ENCODE results near the gene LIN7C.
"Not testable (repeated sequence)": the region's sequence is repeated elsewhere in the genome, so short reads cannot be mapped to it uniquely, and the experiment has no call there.

LIN7C gene

DNA sequence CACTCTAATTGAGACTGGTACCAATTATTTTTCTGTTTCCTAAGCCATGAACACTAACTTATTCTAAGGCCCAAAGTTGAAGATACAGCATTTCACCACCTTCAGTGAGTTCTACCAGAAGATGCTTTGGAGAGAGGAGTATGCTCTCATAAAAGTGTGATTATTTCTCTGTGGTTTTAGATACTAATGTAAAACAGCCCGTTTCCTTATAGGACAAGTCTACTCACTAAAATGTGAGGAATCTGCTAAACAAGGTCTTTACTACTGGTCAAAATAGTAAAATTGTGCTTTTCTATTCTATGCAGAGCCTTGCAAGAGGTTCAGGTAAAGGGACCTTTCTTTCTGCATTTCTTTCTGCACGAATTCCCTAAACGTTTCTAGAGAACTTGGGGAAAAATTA is 36.4 kb downstream of the LIN7C start:
- no peak for DNase-seq (ENCODE audit: low spot score)

DNA sequence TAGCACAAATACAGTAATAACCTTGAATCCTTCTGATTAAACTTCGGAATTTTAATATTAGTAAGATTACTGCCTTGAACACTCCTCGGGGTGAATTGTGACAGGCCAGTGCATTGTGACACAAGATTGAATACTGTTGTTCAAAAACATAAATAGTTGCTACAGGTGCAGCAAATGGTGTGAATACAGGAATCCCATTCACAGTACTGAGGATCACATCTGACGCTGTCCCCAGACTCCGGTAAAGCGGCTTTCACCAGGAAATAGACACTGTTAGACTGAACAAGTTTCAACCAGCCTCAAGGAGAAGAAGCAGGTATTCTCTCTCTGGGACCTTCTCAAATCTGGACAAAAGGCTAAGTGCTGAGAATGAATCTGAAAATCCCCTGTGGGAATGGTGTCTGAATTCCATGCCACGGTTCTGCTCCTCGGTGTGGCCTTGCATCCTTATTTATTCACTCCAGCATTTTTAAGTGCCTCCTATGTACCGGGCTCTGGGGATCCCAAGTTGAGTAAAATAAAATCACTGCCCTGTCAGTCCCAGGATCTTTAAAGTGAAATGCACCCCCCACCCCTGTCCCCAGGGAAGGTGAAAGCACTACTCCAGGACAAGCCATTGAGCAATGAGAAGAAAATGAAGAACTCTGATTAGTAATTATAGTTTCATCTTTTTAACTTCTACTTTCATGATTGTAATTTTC is 37.4 kb downstream of the LIN7C start:
- DNase-seq (ENCODE audit: low spot score), result no peak

DNA sequence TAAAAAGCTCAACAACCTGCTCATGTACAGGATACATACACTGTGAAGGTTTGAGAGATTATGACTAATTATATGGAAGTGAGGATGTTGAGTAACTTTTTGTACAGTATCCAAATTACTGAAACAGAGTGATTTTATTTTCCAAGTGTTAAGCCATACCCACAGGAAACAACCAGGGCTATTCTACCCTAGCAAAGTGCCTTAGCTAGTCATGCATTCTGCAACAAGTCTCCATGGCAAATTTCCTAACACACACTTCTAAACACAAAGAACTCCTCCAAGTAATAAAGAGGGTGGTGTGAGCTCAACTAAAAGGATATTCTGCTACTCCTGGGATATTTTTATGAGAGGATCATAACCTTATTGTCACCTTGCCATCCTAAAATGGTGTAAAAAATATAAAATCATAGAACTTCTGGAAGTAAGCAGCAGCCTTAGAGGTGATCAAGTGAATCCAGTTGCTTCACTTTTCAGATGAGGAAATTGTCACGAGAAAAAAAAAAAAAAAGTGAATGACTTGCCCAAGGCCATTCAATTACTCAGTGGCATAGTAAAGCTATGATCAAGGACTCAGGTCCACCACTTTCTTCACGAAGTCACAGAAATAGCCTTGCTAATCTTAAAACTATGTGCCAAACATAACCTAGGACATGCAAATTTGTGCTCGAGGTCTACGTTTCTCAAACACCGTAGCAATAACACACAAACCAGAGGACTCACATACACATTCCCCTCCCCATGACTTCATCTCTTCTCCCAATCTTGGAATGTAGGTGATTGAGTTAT is 38.2 kb downstream of the LIN7C start:
- no peak for DNase-seq (ENCODE audit: low spot score)

DNA sequence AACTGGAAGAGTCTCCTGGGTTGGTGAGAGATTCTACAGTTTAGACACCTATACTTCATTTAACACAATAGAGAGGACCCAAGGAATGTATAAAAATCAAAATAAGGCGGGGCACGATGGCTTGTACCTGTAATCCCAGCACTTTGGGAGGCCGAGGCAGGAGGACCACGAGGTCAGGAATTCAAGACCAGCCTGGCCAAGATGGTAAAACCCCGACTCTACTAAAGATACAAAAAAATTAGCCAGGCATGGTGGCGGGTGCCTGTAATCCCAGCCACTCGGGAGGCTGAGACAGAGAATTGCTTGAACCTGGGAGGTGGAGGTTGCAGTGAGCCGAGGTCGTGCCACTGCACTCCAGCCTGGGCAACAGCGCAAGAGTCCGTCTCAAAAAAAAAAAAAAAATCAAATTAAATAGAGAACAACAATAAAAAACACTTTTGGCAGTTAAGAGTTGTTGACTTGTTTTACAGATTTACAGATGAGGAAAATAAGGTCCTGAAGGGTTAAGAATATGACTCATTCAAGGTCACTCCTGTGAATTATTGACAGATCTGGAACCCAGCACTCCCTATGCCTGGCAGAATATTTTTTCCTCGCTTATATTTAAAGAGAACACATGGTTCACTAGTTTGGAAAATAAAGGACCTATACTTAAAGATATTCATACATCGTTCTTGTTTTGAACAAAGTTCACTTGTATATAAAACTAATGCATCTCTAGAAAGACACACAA is 39.2 kb downstream of the LIN7C start:
- DNase-seq (ENCODE audit: low spot score), result no peak

DNA sequence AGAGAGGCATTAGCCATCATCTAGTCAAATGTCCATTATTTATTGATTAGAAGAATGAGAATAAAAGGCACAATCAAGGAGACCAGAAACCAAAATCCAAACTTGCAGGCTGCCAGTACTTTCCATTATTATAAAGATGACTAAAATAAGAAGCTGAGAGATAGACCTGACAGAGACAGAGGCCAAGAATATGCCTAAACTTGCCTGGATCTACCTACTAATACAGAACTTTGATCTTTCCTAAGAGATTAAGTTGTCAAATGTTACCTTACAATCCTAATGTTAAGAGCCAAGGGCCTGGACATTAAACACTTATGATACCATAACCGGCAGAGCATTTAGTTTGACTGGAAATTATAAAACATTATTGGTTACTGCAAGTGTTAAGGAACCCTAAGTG is 40.2 kb downstream of the LIN7C start:
- no peak for DNase-seq (ENCODE audit: low spot score)

DNA sequence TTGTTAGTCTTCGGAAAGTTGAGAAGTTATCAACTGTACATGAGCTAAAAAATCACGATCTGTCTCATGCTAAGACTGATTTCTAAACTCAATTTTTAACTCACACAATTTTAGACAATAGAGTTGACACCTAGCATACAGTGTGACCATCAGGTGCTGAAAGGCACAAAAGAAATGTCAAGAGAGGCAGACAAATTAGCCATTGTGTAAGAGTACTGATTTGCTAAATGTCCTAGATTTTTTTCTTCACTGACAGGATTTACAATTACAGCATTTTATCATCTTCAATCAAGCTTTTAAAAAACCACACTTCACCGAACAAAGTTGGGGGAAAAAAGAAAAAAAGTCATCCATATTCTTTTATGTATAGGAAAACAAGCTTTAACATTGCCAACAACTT is 40.9 kb downstream of the LIN7C start:
- DNase-seq (ENCODE audit: low spot score), result no peak

DNA sequence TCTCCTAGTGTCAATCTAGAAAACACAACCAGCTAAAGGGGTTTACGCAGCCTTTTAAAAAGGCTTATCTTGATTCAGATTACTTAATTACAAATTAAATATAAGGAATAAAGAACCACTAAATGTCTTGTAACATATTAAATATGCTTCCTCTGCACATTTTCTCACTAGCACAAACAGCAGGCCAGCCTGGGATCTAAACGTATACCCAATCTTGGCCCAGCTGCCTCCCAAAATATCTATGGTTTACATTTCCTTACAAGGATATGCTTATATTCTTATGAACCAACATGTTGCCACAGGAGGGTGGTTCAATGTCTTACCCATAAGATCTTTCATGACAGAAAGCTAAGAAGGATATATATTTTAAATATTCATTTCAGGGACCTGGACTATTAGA is 41.7 kb downstream of the LIN7C start:
- no peak for DNase-seq (ENCODE audit: low spot score)

DNA sequence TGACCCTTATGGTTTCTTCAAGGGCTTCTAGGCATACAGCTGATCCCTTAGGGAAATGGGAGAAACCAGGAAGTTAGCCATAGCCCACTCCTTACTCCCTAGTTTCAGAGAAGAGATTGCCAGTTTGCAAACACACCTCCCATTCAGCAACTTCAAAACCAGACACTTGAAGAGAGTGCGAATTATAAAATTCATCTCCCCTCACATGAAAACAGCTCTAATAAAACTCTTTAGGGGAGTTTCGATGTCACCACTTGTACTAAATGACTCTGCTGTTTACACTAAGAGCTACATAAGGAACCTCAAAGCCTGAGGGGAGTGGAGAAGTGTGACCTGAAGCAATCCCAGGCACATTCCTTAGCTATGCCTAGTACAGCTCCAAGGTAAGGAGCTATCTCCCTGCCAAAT is 42.3 kb downstream of the LIN7C start:
- no peak for DNase-seq (ENCODE audit: low spot score)

DNA sequence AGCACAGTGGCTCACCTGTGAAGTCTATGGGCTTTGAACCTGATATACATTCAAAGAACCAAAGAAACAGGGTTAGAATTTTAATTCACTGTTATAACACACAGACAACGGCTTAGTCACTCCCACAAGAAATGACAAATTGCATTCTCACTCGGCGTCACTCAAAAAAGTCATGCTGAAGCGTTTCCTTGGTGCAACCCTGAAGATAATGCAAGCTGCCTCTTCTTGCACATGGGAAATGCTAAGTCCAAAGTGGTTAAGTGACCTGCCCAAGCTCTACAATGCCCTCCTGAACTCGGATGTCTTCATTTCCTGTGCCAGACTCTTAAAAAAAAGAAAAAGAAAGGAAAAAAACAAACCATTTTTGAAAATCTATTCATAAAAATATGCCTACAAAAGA is 44.0 kb downstream of the LIN7C start:
- no peak for DNase-seq (ENCODE audit: low spot score)

DNA sequence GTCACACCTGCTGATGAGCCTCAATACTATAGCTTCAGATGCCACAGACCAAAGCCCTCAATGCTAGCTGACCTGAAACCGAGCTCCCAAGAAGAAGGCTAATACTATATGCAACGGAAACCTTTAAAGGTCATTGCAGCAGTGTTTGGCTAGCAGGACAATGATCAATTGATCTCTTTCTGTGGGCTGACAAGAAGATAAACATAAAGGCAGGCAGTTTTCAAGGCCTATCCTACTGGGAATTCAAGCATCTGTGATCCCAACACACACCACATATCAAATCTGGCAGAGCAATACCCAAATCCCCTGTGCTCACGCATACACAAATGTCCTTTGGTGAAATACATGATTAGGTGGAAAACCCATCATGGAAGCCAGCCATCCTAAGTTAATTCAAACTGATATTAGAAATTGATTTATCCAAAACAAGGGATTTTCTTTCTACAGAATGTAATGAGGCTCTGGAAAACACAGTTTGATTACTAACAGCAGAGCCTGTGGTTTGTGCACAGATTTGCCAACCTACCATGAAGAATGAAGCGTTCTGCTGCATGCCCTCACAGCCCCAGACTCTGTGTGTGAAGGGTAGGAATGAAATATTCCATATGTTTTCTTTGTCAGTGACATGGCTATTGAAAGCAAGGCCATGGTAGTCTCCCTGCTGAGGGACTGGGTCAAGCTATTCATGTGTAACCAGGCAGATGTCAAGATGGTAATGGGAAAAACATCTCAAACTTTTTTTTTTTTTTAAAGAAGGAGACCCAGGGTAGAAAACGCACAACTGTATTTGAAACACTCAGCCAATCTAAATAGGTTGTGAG is 46.2 kb downstream of the LIN7C start:
- no peak for DNase-seq (ENCODE audit: low spot score)

DNA sequence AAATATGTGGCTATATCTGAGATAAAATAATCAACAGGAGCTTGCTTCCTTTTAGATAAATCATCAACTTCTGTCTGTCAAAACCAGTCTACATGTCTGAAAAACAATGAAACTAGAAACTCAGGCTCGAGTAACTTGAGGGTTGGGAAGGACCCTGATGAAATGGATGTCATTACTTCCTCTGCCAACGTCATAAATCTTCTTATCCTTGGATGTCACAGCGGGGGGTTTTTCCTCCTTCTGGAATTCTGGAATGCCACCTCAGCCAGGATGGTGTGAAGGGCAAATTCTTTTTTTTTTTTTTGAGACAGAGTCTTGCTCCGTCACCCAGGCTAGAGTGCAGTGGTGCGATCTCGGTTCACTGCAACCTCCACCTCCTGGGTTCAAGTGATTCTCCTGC is 47.4 kb downstream of the LIN7C start:
- no peak for DNase-seq (ENCODE audit: low spot score)

DNA sequence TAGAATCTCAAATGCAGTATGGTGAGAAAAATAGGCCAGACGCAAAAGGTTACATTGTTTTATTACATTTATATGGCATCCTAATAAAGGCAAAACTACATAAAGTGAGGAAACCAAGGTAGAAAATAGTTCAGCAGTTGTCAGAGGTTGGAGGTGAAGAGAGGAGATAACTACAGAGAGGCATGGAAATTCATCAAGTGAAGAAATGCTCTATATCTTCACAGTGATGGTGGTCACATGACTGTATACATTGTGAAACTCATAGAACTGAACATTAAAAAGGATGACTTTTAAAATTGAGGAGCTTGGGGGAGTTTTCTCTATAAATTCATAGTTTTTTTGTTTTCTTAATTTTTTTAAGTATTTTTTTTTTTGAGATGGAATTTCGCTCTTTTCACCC is 48.4 kb downstream of the LIN7C start:
- DNase-seq (ENCODE audit: low spot score), result no peak

DNA sequence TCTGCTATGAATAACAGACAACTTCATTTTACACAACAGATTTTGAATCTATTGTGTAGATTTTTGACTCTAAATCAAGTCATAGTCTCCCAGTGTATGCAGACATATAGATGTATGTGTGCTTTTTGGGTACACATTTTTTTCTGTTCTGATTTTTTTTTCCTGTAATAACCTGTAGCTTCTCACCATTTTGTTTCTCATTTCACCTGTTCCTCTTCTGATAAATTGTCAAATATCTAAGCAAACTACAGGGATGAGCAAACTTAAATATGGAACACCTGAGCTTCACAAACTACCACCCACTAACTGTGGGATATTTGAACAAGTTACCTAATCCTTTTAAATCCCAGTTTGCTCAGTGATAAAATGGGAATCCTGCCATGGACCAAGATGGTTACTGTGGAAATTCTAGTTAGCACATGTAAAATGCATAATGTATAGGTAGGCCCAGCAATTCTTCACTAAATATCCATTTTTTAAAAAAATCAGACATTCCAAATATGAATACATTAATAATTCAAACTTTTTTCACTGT is 49.7 kb downstream of the LIN7C start:
- DNase-seq (ENCODE audit: low spot score), result no peak

DNA sequence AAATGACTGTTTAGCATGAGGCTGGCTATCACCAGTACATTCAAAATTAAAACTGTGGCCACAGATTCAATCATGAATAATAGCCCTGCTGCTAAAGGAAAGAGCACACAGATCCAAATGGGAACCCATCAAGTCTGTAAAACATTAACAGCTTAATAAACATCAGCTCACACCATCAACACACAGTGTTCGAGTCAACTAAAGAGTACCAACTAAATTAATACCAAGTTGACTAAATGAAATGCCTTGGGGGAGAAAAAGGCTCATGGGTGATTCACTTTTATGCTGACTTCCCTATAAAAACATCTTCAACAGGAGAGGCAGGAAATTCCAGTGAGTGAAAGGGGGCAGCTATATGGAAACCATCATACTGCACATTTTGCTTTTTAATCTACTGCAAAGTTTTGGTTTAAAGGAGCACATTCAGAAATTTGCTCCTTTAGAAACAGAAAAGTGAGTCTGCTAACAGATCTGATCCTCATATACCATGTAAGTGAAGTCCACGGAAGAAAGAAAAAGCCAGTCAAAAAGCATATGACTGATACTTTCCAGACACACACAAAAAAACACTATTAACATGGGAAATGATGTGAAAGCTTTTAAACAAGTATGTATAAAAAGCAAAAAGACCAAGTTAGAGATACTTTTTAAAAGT is 50.3 kb downstream of the LIN7C start:
- DNase-seq (ENCODE audit: low spot score), result no peak

DNA sequence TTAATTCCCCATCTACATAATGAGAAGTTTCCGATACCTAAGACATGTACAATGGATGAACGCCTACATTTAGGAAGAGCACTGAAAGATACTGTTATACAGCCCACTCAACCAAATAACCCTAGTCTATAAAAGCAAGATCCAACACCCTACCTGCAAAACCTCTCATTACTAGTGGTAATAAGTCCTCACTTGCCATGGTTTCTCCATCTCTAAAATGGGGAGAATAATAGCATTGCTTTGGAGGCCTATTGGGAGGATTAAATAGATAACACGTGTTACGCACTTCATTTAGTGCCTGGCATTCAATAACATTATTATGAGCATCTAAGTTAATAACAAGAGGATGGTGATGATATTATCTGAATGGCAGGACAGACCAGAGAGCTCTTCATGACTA is 50.9 kb downstream of the LIN7C start:
- no peak for DNase-seq (ENCODE audit: low spot score)

DNA sequence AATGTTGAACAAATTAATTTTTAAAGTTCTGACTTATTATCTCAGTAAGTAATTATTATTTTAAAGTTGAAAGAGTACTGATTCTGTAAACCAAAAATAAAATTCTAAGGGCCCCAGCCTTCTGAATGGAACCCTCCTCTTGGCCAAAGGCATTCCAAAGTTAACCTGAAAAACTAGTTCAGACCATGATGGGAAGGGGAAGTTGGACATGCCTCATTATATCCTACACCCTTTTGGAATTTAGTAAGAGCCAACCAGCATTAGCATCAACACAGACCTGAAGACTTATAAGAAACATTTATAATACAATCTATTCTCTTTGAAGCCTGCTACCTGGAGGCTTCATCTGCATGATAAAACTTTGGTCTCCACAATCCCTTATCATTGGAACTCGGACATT is 52.9 kb downstream of the LIN7C start:
- DNase-seq (ENCODE audit: low spot score), result no peak

DNA sequence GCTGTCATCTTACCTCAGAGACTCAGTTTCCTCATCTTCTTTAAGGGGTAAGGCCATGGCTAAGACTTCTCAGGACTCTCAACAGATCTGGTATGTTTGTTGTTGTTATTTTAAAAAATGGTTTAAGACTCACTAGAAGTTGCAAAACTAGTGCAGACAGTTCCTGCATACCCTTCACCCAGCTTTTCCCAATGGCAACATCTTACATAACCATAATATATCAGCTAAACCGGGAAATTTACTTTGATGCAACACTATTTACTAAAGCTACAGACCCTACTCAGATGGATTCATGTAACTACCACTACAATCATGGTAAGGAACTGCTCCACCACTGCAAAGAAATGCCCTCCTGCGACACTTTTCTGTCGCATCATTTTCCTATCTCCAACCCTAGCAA is 54.4 kb downstream of the LIN7C start:
- no peak for DNase-seq (ENCODE audit: low spot score)

DNA sequence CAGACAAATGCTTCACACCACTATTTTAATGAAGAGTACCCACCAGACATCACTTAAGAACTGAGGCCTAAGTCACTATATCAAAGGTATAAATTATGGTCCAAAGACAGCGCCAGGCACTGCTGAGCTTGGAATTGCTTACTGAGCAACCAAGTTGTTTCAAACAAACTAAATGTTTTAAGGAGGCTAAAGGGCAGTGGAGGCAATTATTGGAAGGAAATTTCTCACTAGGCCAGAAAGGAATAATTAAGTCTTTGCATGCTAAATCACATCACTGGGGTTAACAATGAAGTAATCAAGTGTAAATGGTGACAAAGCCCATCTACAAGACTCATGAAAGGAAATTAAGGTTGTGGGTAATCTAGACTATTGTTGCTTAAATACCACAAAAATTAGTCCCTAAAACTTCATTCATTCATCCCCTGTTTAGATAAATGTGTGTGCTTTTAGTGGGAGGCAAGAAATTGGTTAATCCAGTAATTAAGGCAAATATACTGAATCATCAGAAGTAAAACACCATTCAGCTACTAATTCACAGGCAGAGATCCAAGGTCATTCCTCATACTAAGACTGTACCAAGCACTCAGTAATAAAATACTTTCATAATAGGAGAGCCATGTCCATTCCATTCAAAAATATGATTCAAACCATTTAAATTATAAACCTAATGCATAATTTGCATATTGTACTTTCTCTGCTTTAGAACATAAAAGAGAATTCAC is 55.2 kb downstream of the LIN7C start:
- DNase-seq (ENCODE audit: low spot score), result no peak

DNA sequence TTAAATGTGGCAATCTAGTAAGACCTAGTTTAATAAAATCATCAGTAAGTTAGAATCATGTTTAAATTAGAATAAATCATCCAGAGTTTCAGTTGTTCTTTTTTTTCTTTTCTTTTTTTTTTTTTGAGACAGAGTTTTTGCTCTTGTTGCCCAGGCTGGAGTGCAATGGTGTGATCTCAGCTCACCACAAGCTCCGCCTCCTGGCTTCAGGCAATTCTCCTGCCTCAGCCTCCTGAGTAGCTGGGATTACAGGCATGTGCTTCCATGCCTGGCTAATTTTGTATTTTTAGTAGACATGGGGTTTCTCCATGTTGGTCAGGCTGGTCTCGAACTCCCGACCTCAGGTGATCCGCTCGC is 58.4 kb downstream of the LIN7C start:
- DNase-seq (ENCODE audit: low spot score), result not testable (repeated sequence)

DNA sequence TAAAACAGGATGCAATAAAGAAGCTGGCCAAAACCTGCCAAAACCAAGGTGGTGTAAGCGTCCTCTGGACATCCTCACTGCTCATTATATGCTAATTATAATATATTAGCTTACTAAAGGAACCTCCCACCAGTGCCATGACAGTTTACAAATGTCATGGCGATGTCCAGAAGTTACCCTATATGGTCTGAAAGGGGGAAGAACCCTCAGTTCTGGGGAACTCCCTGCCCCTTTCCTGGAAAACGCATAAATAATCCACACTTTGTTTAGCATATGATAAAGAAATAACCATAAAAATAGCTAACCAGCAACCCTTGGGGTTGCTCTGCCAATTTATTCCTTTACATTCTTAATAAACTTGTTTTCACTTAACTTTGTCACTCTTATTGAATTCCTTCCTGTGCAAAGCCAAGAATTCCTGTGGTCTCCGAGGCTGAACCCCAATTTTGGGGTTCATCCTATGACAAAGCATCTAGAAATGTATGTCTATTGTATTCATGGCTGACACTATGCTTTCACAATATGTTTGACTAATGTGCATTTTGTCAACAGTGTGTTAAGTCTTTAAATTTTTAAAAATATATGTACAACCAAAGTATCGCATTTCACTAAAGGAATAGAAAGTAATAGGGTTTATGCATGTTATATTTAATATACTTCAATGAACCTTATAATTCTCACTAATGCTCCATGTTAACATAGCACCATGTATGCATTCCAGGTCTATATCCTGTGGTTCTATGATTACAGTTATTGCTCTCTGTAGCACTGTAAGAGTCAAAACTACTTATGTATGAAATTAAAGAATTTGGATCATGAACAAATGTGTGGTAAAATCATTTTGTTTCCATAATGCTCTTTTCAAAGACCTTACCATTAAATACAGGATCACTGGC is 59.0 kb downstream of the LIN7C start:
- no peak for DNase-seq (ENCODE audit: low spot score)

Measured in left forelimb (tissue), 1 donor.